IPS DF 6.9 (cell line): Measurements from ENCODE around the gene ATP11B.
"Not testable (repeated sequence)": the region's sequence is repeated elsewhere in the genome, so short reads cannot be mapped to it uniquely, and the experiment has no call there.

ENCODE experiments used
- DNase-seq: peaks from one replicate; pipeline ENCODE4 v3.0.0-alpha.2; 2013; ENCODE audit warnings: low read depth, low spot score
- H3K27ac ChIP-seq: one replicate; pipeline ENCODE4 v1.5.1; 2013; ENCODE audit warnings: low read length, control low read depth
- H3K27me3 ChIP-seq: 2 replicates; pipeline ENCODE4 v1.6.1; 2013; ENCODE audit warnings: mild to moderate bottlenecking, low read length; ENCODE audit not compliant: control insufficient read depth, insufficient read depth
- H3K36me3 ChIP-seq: 2 replicates; pipeline ENCODE4 v1.6.1; 2013; ENCODE audit warnings: low read length; ENCODE audit not compliant: control insufficient read depth, insufficient read depth
- H3K4me1 ChIP-seq: 2 replicates; pipeline ENCODE4 v1.6.1; 2013; ENCODE audit warnings: low read length; ENCODE audit not compliant: control insufficient read depth, insufficient read depth
- H3K4me3 ChIP-seq: 2 replicates; pipeline ENCODE4 v1.5.1; 2013; ENCODE audit warnings: mild to moderate bottlenecking, low read length
- H3K9me3 ChIP-seq: 2 replicates; pipeline ENCODE4 v1.6.1; 2013; ENCODE audit warnings: low read length, inconsistent platforms; ENCODE audit not compliant: control insufficient read depth, insufficient read depth
- WGBS: extraction: QIAGEN DNeasy Blood & Tissue Kit; methylation state at CpG from one replicate; pipeline ENCODE4 v1.1.7; 2013; ENCODE audit warnings: mixed read lengths, missing lambda C conversion rate; ENCODE audit not compliant: insufficient read length, insufficient coverage; 5-methylcytosine and 5-hydroxymethylcytosine counted together

The ATP11B gene

GRCh38 chr3:182795389-182795782 lies 2.1 kb downstream of the ATP11B start:
- H3K9me3 ChIP-seq: no peaks in the 10 kb centered on the region
- H3K36me3 ChIP-seq: no peaks in the 10 kb centered on the region
- no peak overlapping the region for H3K27ac ChIP-seq
- no peaks in the 10 kb centered on the region; the same call in 1 of the 2 replicates for H3K27me3 ChIP-seq
- no CpG with 5 or more reads among the region's 3 CpGs for WGBS
- no peak overlapping the region for H3K4me3 ChIP-seq
- no peak for DNase-seq
- no peaks in the 10 kb centered on the region for H3K4me1 ChIP-seq

GRCh38 chr3:182796310-182796709 lies 3.0 kb downstream of the ATP11B start:
- Histone ChIP-seq H3K27me3 (no peaks in the 10 kb centered on the region; the same call in 1 of the 2 replicates), H3K4me1 (no peaks in the 10 kb centered on the region), H3K27ac (no peak overlapping the region), H3K4me3 (no peak overlapping the region), H3K9me3 (no peaks in the 10 kb centered on the region), H3K36me3 (no peaks in the 10 kb centered on the region)
- WGBS: no CpG with 5 or more reads among the region's 1 CpG
- no peak for DNase-seq

GRCh38 chr3:182797876-182798275 lies 4.6 kb downstream of the ATP11B start:
- no peak for DNase-seq
- Histone ChIP-seq H3K9me3 (no peaks in the 10 kb centered on the region), H3K36me3 (no peaks in the 10 kb centered on the region), H3K4me1 (no peaks in the 10 kb centered on the region), H3K27ac (no peak overlapping the region), H3K27me3 (no peaks in the 10 kb centered on the region; the same call in 1 of the 2 replicates), H3K4me3 (no peak overlapping the region)
- WGBS: no CpG with 5 or more reads among the region's 1 CpG

GRCh38 chr3:182799143-182799542 lies 5.8 kb downstream of the ATP11B start:
- H3K27ac ChIP-seq, H3K9me3 ChIP-seq, H3K4me3 ChIP-seq, H3K27me3 ChIP-seq, H3K4me1 ChIP-seq, DNase-seq, H3K36me3 ChIP-seq: not testable (repeated sequence)
- no CpG with 5 or more reads among the region's 16 CpGs for WGBS

- H3K9me3 ChIP-seq: no peaks in the 10 kb centered on the region
- no peaks in the 10 kb centered on the region for H3K27me3 ChIP-seq
- no CpG with 5 or more reads among the region's 8 CpGs for WGBS
- no peaks in the 10 kb centered on the region for H3K4me1 ChIP-seq
- H3K27ac ChIP-seq: no peak overlapping the region
- H3K36me3 ChIP-seq: no peaks in the 10 kb centered on the region
- H3K4me3 ChIP-seq: no peak overlapping the region
- no peak for DNase-seq
Observed at GRCh38 chr3:182800508-182800907, 7.2 kb downstream of the ATP11B start.

- no CpG with 5 or more reads among the region's 6 CpGs for WGBS
- DNase-seq: no peak
Observed at GRCh38 chr3:182802413-182803390, 9.4 kb downstream of the ATP11B start.

GRCh38 chr3:182803596-182803995 lies 10.3 kb downstream of the ATP11B start:
- H3K27ac ChIP-seq: no peak overlapping the region
- no peaks in the 10 kb centered on the region for H3K36me3 ChIP-seq
- no CpG with 5 or more reads among the region's 4 CpGs for WGBS

More at GRCh38 chr3:182802413-182803390, 9.4 kb downstream of the ATP11B start:
- no peaks in the 10 kb centered on the region for H3K4me1 ChIP-seq
- H3K4me3 ChIP-seq: no peak overlapping the region
- H3K36me3 ChIP-seq: no peaks in the 10 kb centered on the region
- no peaks in the 10 kb centered on the region for H3K27me3 ChIP-seq
- no peaks in the 10 kb centered on the region for H3K9me3 ChIP-seq
- no peak overlapping the region for H3K27ac ChIP-seq

GRCh38 chr3:182807061-182807460 lies 13.8 kb downstream of the ATP11B start:
- no CpG with 5 or more reads among the region's 1 CpG for WGBS
- DNase-seq: no peak
- no peaks in the 10 kb centered on the region for H3K27me3 ChIP-seq
- H3K36me3 ChIP-seq: no peaks in the 10 kb centered on the region
- no peak overlapping the region for H3K4me3 ChIP-seq
- no peaks in the 10 kb centered on the region for H3K9me3 ChIP-seq
- H3K4me1 ChIP-seq: no peaks in the 10 kb centered on the region
- no peak overlapping the region for H3K27ac ChIP-seq

More at GRCh38 chr3:182803596-182803995, 10.3 kb downstream of the ATP11B start:
- Histone ChIP-seq H3K4me1 (no peaks in the 10 kb centered on the region), H3K27me3 (no peaks in the 10 kb centered on the region), H3K4me3 (no peak overlapping the region), H3K9me3 (no peaks in the 10 kb centered on the region)
- no peak for DNase-seq

GRCh38 chr3:182808041-182808770 lies 14.9 kb downstream of the ATP11B start:
- Histone ChIP-seq H3K27ac (no peak overlapping the region), H3K4me3 (no peak overlapping the region), H3K27me3 (no peaks in the 10 kb centered on the region), H3K4me1 (no peaks in the 10 kb centered on the region), H3K9me3 (no peaks in the 10 kb centered on the region), H3K36me3 (no peaks in the 10 kb centered on the region)
- WGBS: no CpG with 5 or more reads among the region's 3 CpGs
- no peak for DNase-seq

- Histone ChIP-seq H3K27me3 (no peaks in the 10 kb centered on the region), H3K36me3 (no peaks in the 10 kb centered on the region), H3K4me1 (no peaks in the 10 kb centered on the region), H3K4me3 (no peak overlapping the region), H3K27ac (no peak overlapping the region), H3K9me3 (no peaks in the 10 kb centered on the region)
- DNase-seq: no peak
- whole genome bisulfite sequencing: no CpG with 5 or more reads among the region's 3 CpGs
Observed at GRCh38 chr3:182809531-182809930, 16.2 kb downstream of the ATP11B start.
